Activated CD4-positive, alpha-beta T cell treated with anti-CD3 and anti-CD28 coated beads, Interleukin-2, amount 50 U/mL, for 1 hour (primary cell): ENCODE data around the gene DOCK9.

Experiments used
- DNase-seq: peaks from one replicate; pipeline ENCODE4 v3.0.0-alpha.2; 2020

DOCK9 gene

DNA sequence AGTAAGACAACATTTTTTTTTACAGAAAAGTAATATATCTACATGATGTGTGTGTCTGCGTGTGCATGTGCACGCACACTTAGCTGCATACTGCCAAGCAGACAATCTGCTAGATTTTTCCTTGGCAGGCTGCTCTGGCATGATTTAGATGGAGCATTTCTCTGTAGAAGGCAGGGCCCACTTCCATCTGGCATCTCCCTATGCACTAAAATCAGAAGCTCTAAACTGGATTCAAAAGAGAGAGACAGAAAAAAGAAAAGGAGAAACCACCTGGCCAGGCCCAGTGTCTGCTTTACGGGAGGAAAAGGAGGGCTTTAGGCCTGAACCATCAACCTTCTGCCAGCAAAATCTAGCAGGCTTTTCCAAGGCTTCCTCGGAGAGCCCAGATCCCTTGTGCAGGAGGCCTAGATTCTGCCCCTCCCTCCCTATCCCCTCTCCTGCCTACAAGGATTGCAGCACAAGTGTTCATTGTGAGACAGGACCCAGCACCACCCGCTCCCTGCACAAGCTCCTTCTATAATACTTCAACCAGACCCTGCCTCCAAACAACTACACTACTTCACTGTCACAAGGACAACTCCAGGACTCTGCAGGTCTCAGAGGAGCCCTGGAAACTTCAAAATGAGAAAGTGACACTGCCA, 99.3 kb downstream of the DOCK9 start:
- DNase-seq: no peak

GRCh38 chr13:98877936-98878335, 99.9 kb downstream of the DOCK9 start:
- no peak for DNase-seq

GRCh38 chr13:98877466-98877865, 100.4 kb downstream of the DOCK9 start:
- DNase-seq: no peak

GRCh38 chr13:98875146-98875729, 102.6 kb downstream of the DOCK9 start:
- DNase-seq: no peak

GRCh38 chr13:98874029-98874397, 103.9 kb downstream of the DOCK9 start:
- no peak for DNase-seq

GRCh38 chr13:98873377-98874028, 104.4 kb downstream of the DOCK9 start:
- no peak for DNase-seq

DNA sequence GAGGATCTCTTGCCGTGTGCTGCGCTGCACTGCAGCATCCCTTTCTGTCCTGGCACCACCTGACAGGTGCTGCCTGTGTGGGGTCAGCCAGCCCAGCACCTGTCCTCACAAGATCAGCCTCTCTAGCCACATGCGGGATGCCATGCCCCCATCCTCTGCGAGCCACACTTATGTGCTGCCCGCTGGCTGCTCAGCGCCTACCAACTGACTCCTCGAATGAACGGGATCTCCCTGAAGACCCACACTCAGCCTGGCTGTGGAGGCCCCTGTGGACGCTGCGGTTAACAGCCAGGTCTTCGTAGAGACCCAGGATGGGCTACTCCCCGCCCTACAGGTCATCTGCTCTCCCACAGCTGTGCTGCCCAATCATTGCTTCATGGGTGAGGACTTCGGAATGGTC, 106.1 kb downstream of the DOCK9 start:
- no peak for DNase-seq

- DNase-seq: no peak
These were observed 108.3 kb downstream of the DOCK9 start for GRCh38 chr13:98869408-98870090.

DNA sequence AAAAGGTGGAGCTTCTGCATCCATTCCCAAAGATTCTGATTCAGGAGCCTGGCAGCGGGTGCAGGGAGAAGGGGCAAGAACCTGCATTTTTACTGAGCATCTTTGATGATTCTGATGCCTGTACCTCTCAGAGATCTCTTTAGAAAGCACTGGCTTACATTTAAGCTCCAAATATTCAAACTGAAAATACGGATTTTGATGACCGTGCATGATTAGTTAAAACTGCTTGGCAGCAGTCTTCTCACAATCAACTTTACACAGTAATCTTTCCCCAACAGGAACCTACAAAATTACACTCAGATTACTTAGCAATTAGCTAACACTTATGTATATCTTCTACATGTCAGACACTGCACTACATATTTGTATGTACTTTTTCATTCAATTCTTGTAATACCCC, 108.9 kb downstream of the DOCK9 start:
- DNase-seq: no peak

DNA sequence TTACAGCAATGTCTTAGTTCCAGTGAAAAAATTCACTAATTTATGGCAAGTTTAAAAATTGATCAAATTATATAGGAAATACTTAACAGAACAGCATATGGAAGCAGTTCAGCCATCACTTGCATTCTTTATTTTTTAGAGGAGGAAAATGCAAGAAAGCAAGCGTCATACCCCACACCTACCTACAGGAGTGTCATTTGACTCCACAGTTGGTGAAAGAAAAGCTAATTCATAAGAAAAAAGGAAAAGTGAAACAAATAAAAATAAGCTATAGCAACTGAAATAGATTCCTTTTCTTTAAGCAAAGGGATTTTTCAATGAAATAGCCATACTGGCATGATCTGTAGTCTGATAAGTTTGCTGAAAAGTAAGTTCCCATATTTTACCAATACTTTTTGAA, 111.0 kb downstream of the DOCK9 start:
- DNase-seq: no peak

- no peak for DNase-seq
These were observed 117.4 kb downstream of the DOCK9 start for GRCh38 chr13:98860491-98860890.

DNA sequence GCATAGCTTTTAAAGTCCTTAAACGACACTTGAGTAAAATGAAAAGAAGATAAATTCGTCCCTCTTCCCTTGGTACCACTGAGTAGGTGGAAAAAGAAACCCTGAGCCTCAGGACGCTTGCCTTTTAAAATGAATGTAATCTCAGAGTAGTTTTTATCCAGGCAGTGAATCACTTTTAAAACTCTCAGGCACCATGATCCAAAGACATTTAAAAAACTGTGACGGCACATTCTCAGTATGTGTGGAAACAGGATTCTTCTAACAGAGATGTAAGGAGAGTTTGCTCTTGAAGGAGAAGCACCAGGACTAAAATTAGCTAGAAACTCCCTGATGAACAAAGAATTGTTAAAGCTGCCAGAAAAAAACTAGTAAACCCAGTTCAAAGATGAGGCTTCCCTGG, 119.7 kb downstream of the DOCK9 start:
- DNase-seq: no peak

- no peak for DNase-seq
These were observed 120.9 kb downstream of the DOCK9 start for GRCh38 chr13:98856983-98857382.

DNA sequence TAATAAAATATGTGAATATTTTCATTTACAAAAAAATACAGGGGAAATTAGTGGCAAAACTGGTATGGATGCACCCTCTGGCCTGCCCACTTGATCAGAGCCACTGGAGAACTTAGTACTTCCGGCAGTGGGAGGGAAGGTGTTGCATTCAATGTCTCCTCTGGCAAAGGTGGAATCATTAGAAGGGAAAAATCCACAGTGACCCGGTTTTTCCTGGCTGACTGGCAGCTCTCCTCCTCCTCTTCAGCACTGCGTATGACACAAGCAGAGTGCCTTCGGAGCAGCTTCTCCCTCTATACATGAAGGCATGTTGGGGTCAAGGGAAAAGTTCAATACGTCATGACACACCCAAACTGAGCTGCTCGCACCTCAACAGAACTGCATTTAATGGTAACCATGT, 123.4 kb downstream of the DOCK9 start:
- no peak for DNase-seq

- no peak for DNase-seq
These were observed 124.1 kb downstream of the DOCK9 start for GRCh38 chr13:98853771-98854221.

DNA sequence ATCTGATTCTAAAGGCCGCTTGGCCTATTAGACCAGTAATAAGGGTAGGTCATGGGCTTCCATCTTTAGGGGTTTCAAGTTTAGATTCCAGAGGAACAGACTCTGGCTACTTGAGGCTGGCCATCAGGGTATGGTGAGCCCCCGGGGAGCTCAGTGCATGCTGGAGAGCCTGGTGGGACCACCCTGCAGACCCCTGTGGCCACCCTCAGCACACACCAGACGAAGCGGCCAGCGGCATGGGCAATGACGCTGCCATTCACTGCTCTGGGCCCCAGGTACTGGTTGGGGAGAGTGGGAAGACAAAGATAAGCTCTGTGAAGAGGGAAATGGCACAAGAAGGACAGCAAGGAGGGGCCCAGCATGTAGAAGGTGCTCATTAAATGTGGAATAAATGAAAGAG, 126.6 kb downstream of the DOCK9 start:
- DNase-seq: no peak

GRCh38 chr13:98848746-98849145, 129.1 kb downstream of the DOCK9 start:
- no peak for DNase-seq

DNA sequence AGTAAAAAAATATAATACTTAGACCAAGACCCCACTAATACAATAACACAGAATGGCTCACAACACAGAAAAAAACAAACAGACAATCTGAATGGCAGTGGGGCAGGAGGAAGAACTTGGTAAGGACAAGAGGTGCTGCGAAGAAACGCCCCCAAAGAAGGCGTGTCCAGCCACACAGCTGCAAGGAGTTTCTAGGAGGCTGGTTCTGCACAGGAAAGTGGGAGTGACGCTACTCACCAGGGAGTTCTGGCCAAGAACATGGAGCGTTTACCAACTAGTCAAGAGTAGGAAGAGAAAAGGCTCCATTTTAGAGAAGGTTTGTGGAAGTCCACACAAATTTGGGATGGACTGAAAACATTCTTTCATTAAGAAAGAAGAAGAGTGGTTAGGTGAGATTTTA, 130.1 kb downstream of the DOCK9 start:
- DNase-seq: no peak

GRCh38 chr13:98846986-98847385, 130.9 kb downstream of the DOCK9 start:
- no peak for DNase-seq

DNA sequence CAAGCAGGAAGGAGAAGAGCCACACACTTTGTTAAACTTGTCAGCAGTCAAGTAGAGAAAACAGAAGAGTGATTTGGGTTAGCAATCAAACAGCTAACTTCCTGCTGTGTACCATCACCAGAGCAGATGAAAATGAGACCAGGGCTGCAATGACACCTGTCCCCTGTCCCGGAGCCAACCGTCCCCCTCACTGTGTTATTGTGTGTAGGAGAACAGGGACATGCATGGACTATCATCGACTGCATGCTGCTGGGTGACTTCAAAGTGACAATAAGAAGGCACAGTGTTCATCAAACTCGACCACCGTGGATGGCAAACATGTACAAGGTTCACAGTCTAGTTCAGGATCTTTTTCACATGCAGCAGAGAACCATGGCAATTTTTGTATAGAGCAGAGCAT, 131.3 kb downstream of the DOCK9 start:
- DNase-seq: no peak

- no peak for DNase-seq
These were observed 132.1 kb downstream of the DOCK9 start for GRCh38 chr13:98845742-98846141.

DNA sequence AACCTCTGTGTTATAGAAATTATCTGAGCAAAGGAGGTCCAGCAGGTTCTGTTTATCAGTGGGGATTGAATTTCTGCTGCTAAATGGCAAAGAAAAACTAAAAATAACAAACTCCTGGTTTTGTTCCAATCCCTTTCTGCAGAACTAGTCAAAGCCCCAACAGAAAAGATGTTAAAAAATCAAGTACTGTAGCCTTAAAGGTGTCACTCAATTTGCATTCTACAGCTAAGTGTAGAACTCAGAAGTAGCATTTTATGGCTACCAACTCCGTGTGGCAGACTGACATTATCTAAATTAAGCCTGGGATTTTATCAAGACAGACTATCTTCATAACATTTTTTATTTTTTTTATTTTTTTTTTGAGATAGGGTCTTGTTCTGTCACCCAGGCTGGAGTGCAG, 133.8 kb downstream of the DOCK9 start:
- DNase-seq: no peak

DNA sequence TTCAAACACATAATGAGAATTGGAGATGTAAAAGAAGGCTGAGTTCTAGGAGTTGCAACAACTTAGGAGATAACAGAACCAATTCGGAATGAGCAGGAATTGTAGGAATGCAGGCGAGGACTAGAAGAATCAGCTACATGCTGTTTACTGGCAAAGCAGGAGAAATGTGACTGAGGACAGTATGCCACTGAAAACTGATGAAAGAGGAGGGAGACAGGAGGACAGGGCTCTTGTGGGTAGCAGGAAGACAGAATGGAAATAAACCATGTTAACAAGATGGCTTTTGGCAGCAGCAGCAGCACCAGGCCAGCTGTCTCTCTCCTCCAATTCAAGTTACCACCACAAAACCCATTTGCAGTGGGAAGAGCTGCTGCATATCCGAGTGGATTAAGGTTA, 134.4 kb downstream of the DOCK9 start:
- DNase-seq: no peak

DNA sequence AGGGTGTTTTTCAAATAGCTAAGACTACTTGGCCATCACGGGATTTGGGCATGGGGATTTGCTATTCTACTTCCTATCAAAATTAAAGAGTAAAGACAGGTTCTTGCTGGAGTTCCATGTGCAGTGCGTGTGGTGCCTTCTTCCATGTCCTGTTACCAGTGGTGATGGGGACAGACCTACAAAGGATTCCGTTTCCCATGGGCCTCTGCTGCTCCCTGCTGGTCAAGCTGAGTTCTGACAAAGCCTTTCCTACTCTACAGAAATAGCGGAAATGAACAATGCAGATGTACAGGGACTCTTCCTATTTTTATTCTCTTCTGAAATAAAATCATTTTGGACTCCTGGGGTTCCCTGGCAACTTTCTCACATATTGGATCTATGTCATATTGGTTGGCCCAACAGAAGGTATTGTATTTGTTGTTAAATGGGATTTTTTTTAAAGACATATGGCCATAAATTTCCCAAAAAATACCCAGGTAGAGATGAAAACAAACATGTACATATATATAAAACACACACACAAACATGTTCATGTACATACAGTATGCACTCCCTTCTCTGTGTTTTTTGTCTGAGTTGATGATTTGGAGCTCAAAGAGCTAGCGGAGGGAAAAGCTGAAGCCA, 134.9 kb downstream of the DOCK9 start:
- peak; percentile 61 for DNase-seq
